HepG2 (cell line): ENCODE data around the gene SLC35F6. TPM values are rescaled to one million over a fixed set of nuclear protein-coding genes. Genes with fewer than 3 reads are reported as not detected.

Experiments
- ATAC-seq: fragments of 200-7000 bp; cut with Tn5 transposase; 3 replicates; pipeline ENCODE4 v1.9.1; 2020; ENCODE audit warnings: mild to moderate bottlenecking, moderate library complexity
- BruUV-seq: library from RNA; stranded (reverse); fragments of 400-500 nt; replicated peaks from 2 replicates; lab custom pipeline; 2021; lab: Mats Ljungman, UMichigan
- CTCF ChIA-PET: fragments of 300-600 bp; formaldehyde crosslinking; extraction: SDS; loops from one replicate; lab custom pipeline; 2021; ENCODE audit warnings: low total read pairs, inconsistent platforms, low intra/inter-chr PET ratio; lab: Yijun Ruan, JAX
- POLR2A ChIA-PET: fragments of 350-600 bp; sonication (Branson Sonifier 250); formaldehyde crosslinking; loops from one replicate; lab custom pipeline; 2020; ENCODE audit warnings: antibody characterized with exemption, inconsistent platforms; lab: Yijun Ruan, JAX
- DNase-seq: peaks from one replicate; pipeline ENCODE4 v3.0.0-alpha.2; 2015; ENCODE audit warnings: low spot score
- FAIRE-seq: peaks from 3 replicates; lab custom pipeline; 2011; peaks lifted over from hg19 to GRCh38; lab: Jason Lieb, UNC
- H2AFZ ChIP-seq: one replicate; pipeline ENCODE4 v1.6.1; 2011; ENCODE audit warnings: low read length, inconsistent platforms
- H3K27ac ChIP-seq: fragments of 300-600 bp; 3 replicates; pipeline ENCODE4 v1.8.0; 2011; ENCODE audit warnings: mixed run types, mild to moderate bottlenecking, mixed read lengths, low read length, inconsistent platforms; ENCODE audit not compliant: insufficient read depth; ENCODE audit errors: extremely low read length
- H3K27me3 ChIP-seq, 2 experiments: fragments of 200-600 bp in 1 of 2; 2 replicates in 1 of 2; 3 replicates in 1 of 2; pipeline versions ENCODE4 v1.6.0 to v1.8.0; 2011; ENCODE audit warnings: low read length in 2 of 2, mild to moderate bottlenecking in 2 of 2, moderate library complexity in 2 of 2, inconsistent platforms in 1 of 2; ENCODE audit not compliant: insufficient read depth in 2 of 2, control insufficient read depth in 1 of 2
- H3K36me3 ChIP-seq, 2 experiments: fragments of 200-600 bp in 1 of 2; replicated peaks in 1 of 2; 2 replicates in 1 of 2; 3 replicates in 1 of 2; pipeline versions ENCODE4 v1.5.1 to v1.8.0; 2011; ENCODE audit warnings: low read length in 2 of 2, inconsistent platforms in 1 of 2; ENCODE audit not compliant: insufficient read depth in 2 of 2, control insufficient read depth in 1 of 2
- H3K4me1 ChIP-seq: 2 replicates; pipeline ENCODE4 v1.5.1; 2012; ENCODE audit warnings: low read length, inconsistent platforms; ENCODE audit not compliant: insufficient read depth
- H3K4me2 ChIP-seq: 2 replicates; pipeline ENCODE4 v1.6.0; 2011; ENCODE audit warnings: low read depth, low read length, inconsistent platforms
- H3K4me3 ChIP-seq, 3 experiments: fragments of 200-600 bp in 1 of 3; sonication (generic), shearing (Covaris generic) in 1 of 3; replicated peaks in 1 of 3; 2 replicates each; pipeline ENCODE4 v1.5.1; 2011 to 2016; ENCODE audit warnings: low read length in 3 of 3, inconsistent platforms in 2 of 3, low read depth in 2 of 3, mild to moderate bottlenecking in 2 of 3, control low read depth in 1 of 3, mixed read lengths in 1 of 3; ENCODE audit not compliant: insufficient read depth in 1 of 3
- H3K79me2 ChIP-seq: one replicate; pipeline ENCODE4 v1.6.1; 2011; ENCODE audit warnings: low read length, inconsistent platforms; ENCODE audit not compliant: insufficient read depth
- H3K9ac ChIP-seq: 2 replicates; pipeline ENCODE4 v1.6.0; 2011; ENCODE audit warnings: mild to moderate bottlenecking, low read depth, low read length, inconsistent platforms; ENCODE audit not compliant: insufficient read depth
- H3K9me3 ChIP-seq: 2 replicates; pipeline ENCODE4 v1.5.1; 2012; ENCODE audit warnings: mild to moderate bottlenecking, low read length
- H4K20me1 ChIP-seq: 2 replicates; pipeline ENCODE4 v1.6.0; 2011; ENCODE audit warnings: inconsistent platforms, mild to moderate bottlenecking, low read length, moderate library complexity; ENCODE audit not compliant: insufficient read depth
- CC2D1A ChIP-seq: sonication (generic); formaldehyde crosslinking; IDR thresholded peaks from 2 replicates; pipeline ENCODE4 v1.8.1; 2023; ENCODE audit warnings: mild to moderate bottlenecking, missing genetic modification reagents
- FOXK1 ChIP-seq: sonication (generic); formaldehyde crosslinking; IDR thresholded peaks from 2 replicates; pipeline ENCODE4 v1.4.0; 2020; ENCODE audit warnings: low read depth, missing genetic modification reagents, borderline replicate concordance
- IRF1 ChIP-seq: sonication (generic); formaldehyde crosslinking; IDR thresholded peaks from 2 replicates; pipeline ENCODE4 v1.4.0; 2020; ENCODE audit warnings: low read depth, mild to moderate bottlenecking, missing genetic modification reagents
- IRX3 ChIP-seq: sonication (generic); formaldehyde crosslinking; IDR thresholded peaks from 2 replicates; pipeline ENCODE4 v1.8.1; 2023; ENCODE audit warnings: mild to moderate bottlenecking, low read depth, missing genetic modification reagents, borderline replicate concordance
- MTF2 ChIP-seq: sonication (generic); formaldehyde crosslinking; IDR thresholded peaks from 2 replicates; pipeline ENCODE4 v1.5.0; 2020; ENCODE audit warnings: missing genetic modification reagents, borderline replicate concordance
- RFXAP ChIP-seq: sonication (generic); formaldehyde crosslinking; IDR thresholded peaks from 2 replicates; pipeline ENCODE4 v1.4.0; 2020; ENCODE audit warnings: missing genetic modification reagents, borderline replicate concordance
- SIN3B ChIP-seq: fragments of 150-350 bp; IDR thresholded peaks from 2 replicates; pipeline ENCODE4 v1.6.1; 2014; ENCODE audit warnings: low read length
- SNRNP70 ChIP-seq: fragments of 200-400 bp; formaldehyde crosslinking; IDR thresholded peaks from 2 replicates; pipeline ENCODE4 v1.6.1; 2017; ENCODE audit warnings: mild to moderate bottlenecking, low read depth, low read length, moderate library complexity
- SRY ChIP-seq: sonication (generic); formaldehyde crosslinking; IDR thresholded peaks from 2 replicates; pipeline ENCODE4 v1.8.0; 2022; ENCODE audit warnings: mild to moderate bottlenecking, missing genetic modification reagents
- ZNF629 ChIP-seq: sonication (generic); formaldehyde crosslinking; conservative IDR thresholded peaks from 2 replicates; pipeline ENCODE4 v1.5.0; 2020; ENCODE audit warnings: missing genetic modification reagents
- WGBS: methylation state at CpG from one replicate; pipeline ENCODE4 v1.1.6; 2017; ENCODE audit warnings: low lambda C conversion rate; 5-methylcytosine and 5-hydroxymethylcytosine counted together
- in situ Hi-C: cut with HindIII; loops from 2 replicates; pipeline ENCODE4 v1.10.0; 2017; ENCODE audit warnings: low pct_unique_long_range_greater_than_20kb; ENCODE audit not compliant: extremely low pct_ligation_motif_present
- intact Hi-C: fragments of 100-400 bp; cut with micrococcal nuclease; formaldehyde crosslinking; loops from one replicate; pipeline ENCODE4 v1.10.0; 2022; ENCODE audit not compliant: unreplicated experiment
- polyA plus RNA-seq, 8 experiments: library from polyadenylated mRNA; depleted of rRNA in 3 of 8; stranded (reverse) in 7 of 8; unstranded in 1 of 8; fragments of >200 nt; fragmentation: Illumina TruSeq in 4 of 8; extraction: Trizol in 4 of 8; gene quantifications; 2 replicates each; pipeline versions ENCODE4 v1.2.1 to v1.2.3, GENCODE V29; 2011 to 2016; ENCODE audit warnings: low read depth in 4 of 8, missing spikeins in 1 of 8, mixed read lengths in 1 of 8; ENCODE audit not compliant: insufficient read depth in 1 of 8
- total RNA-seq, 5 experiments: library from RNA; depleted of rRNA; stranded (reverse); fragments of >200 nt; fragmentation: Illumina TruSeq; extraction: Trizol; gene quantifications; 2 replicates each; pipeline ENCODE4 v1.2.3, GENCODE V29; 2016; ENCODE audit warnings: low read depth in 1 of 5

Gene SLC35F6
- total and polyA plus RNA-seq, 2 of the 13 experiments (the other 11 are each of a cell fraction or from before 2014, with no cell fraction given), result 15.2 to 21.2 TPM

DNA sequence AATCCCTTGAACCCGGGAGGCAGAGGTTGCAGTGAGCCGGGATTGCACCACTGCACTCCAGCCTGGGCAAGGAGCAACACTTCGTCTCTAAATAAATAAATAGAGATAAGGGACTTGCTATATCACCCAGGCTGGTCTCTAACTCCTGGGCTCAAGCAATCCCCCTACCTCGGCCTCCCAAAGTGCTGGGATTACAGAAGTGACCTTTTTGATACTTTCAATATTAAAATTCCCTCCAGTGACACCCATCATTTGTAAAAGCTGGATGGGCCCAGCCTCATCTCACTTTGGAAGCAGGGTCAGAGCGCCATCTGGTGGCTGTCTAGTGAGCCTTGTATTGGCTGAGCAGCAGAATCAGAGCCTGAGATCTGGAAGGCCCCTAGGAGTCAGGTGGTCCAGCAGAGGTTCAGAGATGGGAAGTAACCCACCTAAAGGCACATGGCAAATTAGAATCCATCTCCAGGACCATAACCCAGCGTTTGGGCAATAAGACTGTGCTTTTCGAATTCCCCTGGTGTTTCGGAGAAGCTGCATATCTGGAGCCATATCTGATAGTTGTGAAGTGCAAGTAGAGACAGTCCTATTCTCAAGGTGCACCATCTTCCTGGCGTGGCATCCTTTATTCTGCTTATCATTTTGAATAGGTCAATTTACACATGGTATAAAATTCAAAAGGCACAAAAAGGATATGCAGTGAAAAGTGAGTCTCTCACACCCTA, 18.3 kb upstream of the SLC35F6 start (continued):
- TF ChIP-seq SIN3B, result peak; percentile 27; the same call in 1 of the 2 replicates

GRCh38 chr2:26746934-26747333, 17.1 kb upstream of the SLC35F6 start:
- no peak overlapping the region for H3K4me2 ChIP-seq
- no peaks in the 10 kb centered on the region for H3K36me3 ChIP-seq
- H3K27me3 ChIP-seq, result peaks cover 8 to 36% of the 10 kb centered on the region in 2 experiments; a peak in 4 of 5 replicates
- intact Hi-C loops, result no loop called here
- no peak overlapping the region for H2AFZ ChIP-seq
- ChIA-PET POLR2A (interaction anchor here (1.2 kb wide), 1 partner anchor 157 kb away, joined by 5 read pairs; no protein-coding TSS in a partner anchor), CTCF (interaction anchor here (1.8 to 7.6 kb wide), 2 partner anchors 141 to 169 kb away, joined by 5 to 118 read pairs; no protein-coding TSS in a partner anchor)
- peaks cover 4% of the 10 kb centered on the region; the same call in 1 of the 2 replicates for H3K9me3 ChIP-seq
- WGBS, result 5% methylated on average over 3 of the region's 3 CpGs
- no peak overlapping the region for H3K9ac ChIP-seq
- no peak overlapping the region for H3K27ac ChIP-seq
- no peaks in the 10 kb centered on the region for H4K20me1 ChIP-seq
- no peak overlapping the region for H3K4me3 ChIP-seq
- H3K79me2 ChIP-seq, result no peaks in the 10 kb centered on the region
- no TSS peak for BruUV-seq
- ATAC-seq (no peak), DNase-seq (no peak), FAIRE-seq (no peak)
- H3K4me1 ChIP-seq, result peaks cover 26% of the 10 kb centered on the region
- in situ Hi-C loops, result no loop called here
- no peak for TF ChIP-seq SNRNP70
- no peak for TF ChIP-seq FOXK1
- no peak for TF ChIP-seq ZNF629 (CRISPR knock-in tag)
- TF ChIP-seq RFXAP (CRISPR knock-in tag), result no peak
- no peak for TF ChIP-seq MTF2 (CRISPR knock-in tag)
- TF ChIP-seq CC2D1A (CRISPR knock-in tag), result no peak
- no peak for TF ChIP-seq IRX3 (CRISPR knock-in tag)
- no peak for TF ChIP-seq SRY (CRISPR knock-in tag)
- no peak for TF ChIP-seq IRF1 (CRISPR knock-in tag)
